ENCODE data around the gene ARMS2.

The ARMS2 gene

GRCh38 chr10:122454603-122455080 lies at the start of gene ARMS2:
Gene ARMS2, plus strand, starts transcription at chr10:122454653. Its CDS starts 75 bp downstream, at chr10:122454728.
- DNase-seq (ENCODE audit: low spot score): no peak

- no peak for DNase-seq (ENCODE audit: low spot score)
Observed at GRCh38 chr10:122407375-122408125, 46.9 kb upstream of the ARMS2 start.

GRCh38 chr10:122413327-122413726 lies 41.1 kb upstream of the ARMS2 start:
- no peak for DNase-seq (ENCODE audit: low spot score)

- no peak for DNase-seq (ENCODE audit: low spot score)
Observed at GRCh38 chr10:122417667-122418066, 36.8 kb upstream of the ARMS2 start.

- DNase-seq (ENCODE audit: low spot score): no peak
Observed at GRCh38 chr10:122419016-122419415, 35.4 kb upstream of the ARMS2 start.

DNA sequence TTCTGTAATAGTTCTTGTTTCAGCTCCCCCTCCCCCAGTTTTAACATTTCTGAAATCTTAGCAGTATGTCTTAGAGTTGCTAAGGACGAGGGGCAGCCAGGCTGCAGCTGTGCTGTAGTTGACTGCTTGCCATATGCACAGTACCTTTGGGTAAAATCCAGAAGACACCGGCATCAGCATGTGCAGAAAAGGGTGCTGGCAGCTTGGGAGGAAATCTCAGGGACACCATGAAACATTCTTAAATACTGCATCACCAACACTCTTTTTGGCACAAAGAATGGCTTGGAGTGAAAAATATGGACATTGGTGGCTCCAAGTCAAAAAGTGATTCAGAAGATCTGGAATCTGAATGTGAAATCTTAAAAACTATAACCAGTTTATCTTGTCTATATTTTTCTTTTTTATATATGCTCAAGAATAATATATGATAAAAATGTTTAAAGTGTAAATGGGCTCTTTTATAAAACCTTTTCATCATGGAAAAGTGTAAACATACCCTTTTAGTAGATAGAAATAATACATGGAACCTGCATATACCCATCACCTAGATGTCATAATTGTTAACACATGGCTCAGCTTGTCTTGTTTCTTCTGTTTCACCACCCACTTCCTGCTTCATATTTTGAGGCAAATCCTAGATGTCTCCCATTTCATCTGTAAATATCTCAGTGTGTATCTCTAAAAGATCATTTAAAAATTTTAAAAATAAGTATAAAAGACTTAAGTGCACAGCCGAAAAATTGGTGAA lies 34.4 kb upstream of the ARMS2 start:
- peak; percentile 29 for DNase-seq (ENCODE audit: low spot score)

DNA sequence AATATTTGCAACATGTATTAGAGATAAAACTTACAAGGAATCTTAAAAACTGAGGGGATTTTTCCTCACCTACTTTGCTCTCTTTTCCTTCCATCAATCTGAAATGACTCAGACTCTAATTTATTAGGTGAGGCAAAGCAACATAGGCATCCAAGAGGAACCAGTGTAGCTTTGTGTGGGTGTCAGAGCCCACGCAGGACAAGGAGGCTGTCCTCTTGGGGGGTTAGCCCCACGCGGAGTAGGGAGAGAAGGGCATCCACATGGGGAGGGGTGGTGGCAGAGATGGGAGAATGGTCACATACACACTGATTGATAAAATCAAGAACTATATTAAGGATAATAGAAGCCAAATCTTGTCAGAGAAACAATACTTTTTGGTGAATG lies 33.8 kb upstream of the ARMS2 start:
- no peak for DNase-seq (ENCODE audit: low spot score)

DNA sequence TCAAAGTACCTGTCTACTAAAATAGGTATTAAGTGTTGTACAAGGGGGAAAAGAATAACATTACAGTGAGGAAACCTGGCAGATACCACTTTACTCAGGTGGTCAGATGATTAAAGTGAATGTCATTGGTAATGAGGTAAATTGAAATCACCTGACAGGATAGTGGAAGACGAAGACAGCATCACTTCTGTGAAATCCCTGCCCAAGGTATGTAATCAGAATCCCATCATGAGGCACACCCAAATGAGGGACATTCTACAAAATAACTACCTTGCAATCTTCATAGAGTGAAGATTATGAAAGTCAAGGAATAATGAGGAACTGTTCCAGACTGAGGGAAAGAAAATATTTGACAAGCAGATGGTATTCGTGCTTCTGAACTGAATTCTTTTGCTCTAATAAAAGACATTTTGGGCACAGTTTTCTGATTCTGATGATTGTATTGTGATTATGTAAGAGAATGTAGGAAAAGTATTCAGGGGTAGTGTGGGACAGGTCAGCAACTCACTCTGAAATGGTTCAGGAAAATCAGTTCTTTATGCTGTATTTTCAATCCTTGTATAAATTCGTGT lies 33.3 kb upstream of the ARMS2 start:
- DNase-seq (ENCODE audit: low spot score): no peak

- no peak for DNase-seq (ENCODE audit: low spot score)
Observed at GRCh38 chr10:122421742-122422141, 32.7 kb upstream of the ARMS2 start.

DNA sequence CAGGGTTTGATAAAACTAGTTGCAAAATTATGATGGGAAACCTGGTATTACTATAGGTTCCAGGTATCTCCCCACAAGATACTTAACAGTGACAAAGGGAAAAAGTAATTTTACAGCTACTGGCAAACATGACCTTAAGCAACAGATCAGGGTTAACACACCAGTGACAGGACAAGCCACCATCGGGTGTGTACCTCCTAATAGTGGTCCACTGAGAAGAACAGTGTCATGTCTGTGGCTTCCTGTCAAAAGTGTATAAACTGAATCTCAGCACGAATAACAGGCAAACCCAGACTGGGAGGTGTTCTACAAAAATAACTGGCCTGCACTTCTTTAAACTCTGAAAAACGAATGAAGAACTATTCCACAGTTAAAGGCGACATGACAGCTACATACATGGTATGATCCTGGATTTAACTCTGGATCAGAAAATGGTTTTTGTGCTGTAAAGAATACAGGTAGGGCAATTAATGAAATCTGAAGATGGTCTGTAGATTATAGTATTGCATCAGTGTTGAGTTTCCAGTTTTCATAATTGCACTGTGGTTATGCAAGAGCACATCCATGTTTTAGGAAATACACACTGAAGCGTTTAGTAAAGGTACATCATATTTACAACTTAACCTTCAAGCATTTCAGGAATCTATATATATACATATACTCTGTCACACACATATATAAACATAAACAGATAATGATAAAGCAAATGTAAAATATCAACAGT lies 32.0 kb upstream of the ARMS2 start:
- DNase-seq (ENCODE audit: low spot score): no peak

DNA sequence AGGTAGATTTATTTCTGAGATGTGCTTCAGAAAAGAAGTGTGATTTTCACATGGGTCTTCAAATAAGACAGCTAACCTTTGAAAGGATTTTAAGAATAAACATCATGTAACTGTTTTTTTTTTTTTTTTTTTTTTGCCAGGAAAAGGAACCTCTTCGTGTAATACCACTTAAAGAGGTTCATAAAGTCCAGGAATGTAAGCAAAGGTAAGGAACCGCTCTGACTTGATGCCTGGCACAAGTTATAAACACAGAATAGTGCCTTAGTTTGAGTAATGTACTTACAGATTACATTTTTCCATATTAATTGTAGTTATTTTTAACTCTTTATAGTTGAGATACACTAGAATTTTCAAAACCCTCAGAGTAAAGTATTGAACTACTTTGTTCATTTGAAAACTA lies 30.4 kb upstream of the ARMS2 start:
- no peak for DNase-seq (ENCODE audit: low spot score)

DNA sequence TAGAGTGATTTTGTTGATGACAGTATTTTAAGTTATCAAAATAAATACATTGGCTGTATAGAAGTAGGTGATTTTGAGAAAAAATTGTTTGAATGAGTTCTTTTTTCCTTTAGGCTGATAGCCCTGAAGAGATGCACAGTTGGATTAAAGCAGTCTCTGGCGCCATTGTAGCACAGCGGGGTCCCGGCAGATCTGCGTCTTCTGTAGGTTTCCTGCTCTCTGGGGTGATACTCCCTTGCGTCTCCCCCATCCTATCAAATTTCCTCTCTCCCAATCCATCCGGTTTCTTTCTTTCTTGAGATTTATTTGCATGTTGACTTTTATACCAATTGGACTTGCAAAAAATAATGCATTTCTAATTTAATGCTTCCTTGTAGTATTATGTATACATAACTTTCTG lies 27.6 kb upstream of the ARMS2 start:
- no peak for DNase-seq (ENCODE audit: low spot score)

- DNase-seq (ENCODE audit: low spot score): no peak
Observed at GRCh38 chr10:122427280-122427679, 27.2 kb upstream of the ARMS2 start.

- no peak for DNase-seq (ENCODE audit: low spot score)
Observed at GRCh38 chr10:122435212-122435827, 19.1 kb upstream of the ARMS2 start.

DNA sequence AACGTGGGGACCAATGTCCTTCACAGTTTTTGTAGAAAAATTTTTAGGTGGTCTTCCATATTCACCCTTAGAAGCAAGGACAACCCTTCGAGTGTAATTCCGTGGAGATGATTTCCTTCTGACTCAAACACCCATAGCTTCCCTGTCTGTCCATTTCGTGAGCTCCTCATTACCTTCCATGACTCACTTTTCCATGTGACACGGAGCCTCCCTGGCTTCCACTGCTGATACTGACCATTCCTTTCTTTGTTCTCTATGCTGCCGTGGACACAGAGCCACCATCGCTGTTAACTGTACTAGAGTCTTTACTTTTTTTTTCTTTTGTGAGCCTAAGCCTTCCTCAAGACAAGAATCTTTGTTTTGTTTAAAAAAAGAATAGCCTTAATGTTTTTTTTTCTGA lies 12.5 kb upstream of the ARMS2 start:
- peak; percentile 39 for DNase-seq (ENCODE audit: low spot score)

DNA sequence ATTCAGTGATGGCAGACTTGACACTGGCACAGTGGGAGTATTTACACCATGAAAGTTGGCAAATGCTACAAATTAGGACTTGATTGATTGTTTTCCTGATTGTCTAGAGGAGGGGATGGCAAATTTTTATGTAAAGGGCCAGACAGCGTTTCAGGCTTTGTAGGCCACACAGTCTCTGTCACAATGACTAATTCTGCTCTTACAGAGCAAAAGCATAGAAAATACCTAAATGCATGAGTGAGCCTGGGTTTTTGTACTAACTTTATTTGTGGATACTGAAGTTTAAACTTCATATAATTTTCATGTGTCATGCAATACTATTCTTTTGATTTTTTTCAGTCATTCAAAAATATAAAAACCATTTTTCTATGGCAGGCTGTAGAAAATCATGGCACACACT lies 9.0 kb upstream of the ARMS2 start:
- DNase-seq (ENCODE audit: low spot score): no peak

GRCh38 chr10:122445904-122446303 lies 8.5 kb upstream of the ARMS2 start:
- no peak for DNase-seq (ENCODE audit: low spot score)

DNA sequence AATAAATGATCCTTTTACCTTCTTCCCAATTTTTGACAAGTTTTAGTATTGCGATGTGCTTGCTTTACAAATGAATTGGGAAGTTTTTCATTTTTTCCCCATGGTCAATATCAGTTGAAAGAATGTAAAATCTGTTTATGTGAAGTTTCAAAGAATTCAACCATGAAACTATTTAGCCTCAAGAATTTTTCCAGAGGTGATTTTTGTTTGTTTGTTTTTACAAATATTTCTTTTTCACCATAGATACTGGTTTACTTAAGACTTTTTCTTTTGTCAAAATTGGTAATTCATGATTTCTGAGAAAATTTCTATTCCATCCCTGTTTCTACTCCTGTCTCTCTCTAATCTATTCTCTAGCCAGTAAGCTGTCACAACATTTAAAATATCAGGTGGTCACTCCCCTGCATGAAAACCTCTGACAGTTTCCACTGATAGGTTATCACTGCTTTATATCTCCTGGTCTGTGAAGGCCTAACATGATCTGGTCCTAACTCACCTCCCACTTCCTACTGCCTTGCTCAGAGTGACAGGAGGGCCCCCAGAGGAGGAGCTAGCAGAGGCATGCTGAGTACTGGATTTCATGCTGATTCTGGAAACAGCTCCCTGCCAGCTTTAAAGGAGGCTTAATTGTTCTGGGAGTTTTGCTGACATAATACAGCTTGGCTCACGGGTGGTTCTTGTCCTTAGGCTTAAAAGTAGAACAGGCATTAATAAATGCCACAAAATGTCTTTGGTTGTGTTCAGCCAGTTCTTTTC lies 7.6 kb upstream of the ARMS2 start:
- no peak for DNase-seq (ENCODE audit: low spot score)

GRCh38 chr10:122448600-122448999 lies 5.9 kb upstream of the ARMS2 start:
- DNase-seq (ENCODE audit: low spot score): no peak

DNA sequence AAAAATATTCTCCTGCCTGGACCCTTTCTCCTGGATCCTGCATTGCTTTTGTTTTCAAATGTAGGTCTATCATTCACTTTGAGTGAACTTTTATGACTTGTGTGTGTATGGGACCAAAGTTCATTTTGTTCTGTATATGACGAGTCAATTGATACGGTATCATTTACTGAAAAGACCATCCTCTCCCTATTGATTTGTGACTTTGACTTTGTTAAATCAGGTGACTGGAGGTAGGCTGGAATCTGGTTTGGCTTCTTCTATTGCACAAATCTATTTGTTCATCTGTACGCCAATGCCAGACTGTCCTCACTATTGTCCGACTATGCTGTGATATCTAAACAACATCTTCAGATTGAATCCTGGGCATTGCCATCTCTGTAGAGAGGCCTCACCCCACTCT lies 5.3 kb upstream of the ARMS2 start:
- no peak for DNase-seq (ENCODE audit: low spot score)

GRCh38 chr10:122450353-122450990 lies 4.0 kb upstream of the ARMS2 start:
- no peak for DNase-seq (ENCODE audit: low spot score)
